Measurements from ENCODE around the gene LARGE1. TPM values are rescaled to one million over a fixed set of nuclear protein-coding genes. Genes with fewer than 3 reads are reported as not detected.

The LARGE1 gene
- total RNA-seq, 4 donors from 2014 or later = 78.1 to 156 (median 104) TPM

- H3K27ac ChIP-seq = no peak overlapping the region
- H3K36me3 ChIP-seq = no peaks in the 10 kb centered on the region
- no peak for DNase-seq
- TF ChIP-seq POLR2A (IDR thresholded peaks at IDR 0.05) = no peak
- no peak for TF ChIP-seq CTCF (IDR thresholded peaks at IDR 0.05)
- H3K4me1 ChIP-seq = peaks cover 0 to 5% (median 0%) of the 10 kb centered on the region in 4 donors
- no peaks in the 10 kb centered on the region for H3K9me3 ChIP-seq
- H3K27me3 ChIP-seq = no peaks in the 10 kb centered on the region
- H3K4me3 ChIP-seq = no peak overlapping the region
These were observed 92.0 kb downstream of the LARGE1 start for GRCh38 chr22:33828302-33828701.

- Histone ChIP-seq H3K4me1 (peaks cover 0 to 5% (median 0%) of the 10 kb centered on the region in 4 donors), H3K4me3 (no peak overlapping the region), H3K27ac (no peak overlapping the region)
These were observed 94.5 kb downstream of the LARGE1 start for GRCh38 chr22:33825761-33826160.

GRCh38 chr22:33823552-33823951 lies 96.7 kb downstream of the LARGE1 start:
- Histone ChIP-seq H3K27ac (peak overlapping the region in 1 of 4 donors; percentile 1), H3K4me3 (no peak overlapping the region), H3K9me3 (no peaks in the 10 kb centered on the region), H3K27me3 (no peaks in the 10 kb centered on the region), H3K4me1 (peaks cover 0 to 5% (median 0%) of the 10 kb centered on the region in 4 donors), H3K36me3 (no peaks in the 10 kb centered on the region)
- DNase-seq = no peak
- TF ChIP-seq CTCF (IDR thresholded peaks at IDR 0.05) (no peak), POLR2A (IDR thresholded peaks at IDR 0.05) (no peak)

More at GRCh38 chr22:33825761-33826160, 94.5 kb downstream of the LARGE1 start:
- Histone ChIP-seq H3K36me3 (no peaks in the 10 kb centered on the region), H3K9me3 (no peaks in the 10 kb centered on the region), H3K27me3 (no peaks in the 10 kb centered on the region)
- TF ChIP-seq POLR2A (IDR thresholded peaks at IDR 0.05) (no peak), CTCF (IDR thresholded peaks at IDR 0.05) (no peak)
- no peak for DNase-seq

- DNase-seq = no peak
- H3K4me3 ChIP-seq = no peak overlapping the region
- H3K9me3 ChIP-seq = no peaks in the 10 kb centered on the region
- TF ChIP-seq CTCF (IDR thresholded peaks at IDR 0.05) (no peak), POLR2A (IDR thresholded peaks at IDR 0.05) (no peak)
- no peaks in the 10 kb centered on the region for H3K36me3 ChIP-seq
- no peak overlapping the region for H3K27ac ChIP-seq
- peaks cover 0 to 5% (median 0%) of the 10 kb centered on the region in 4 donors for H3K4me1 ChIP-seq
- no peaks in the 10 kb centered on the region for H3K27me3 ChIP-seq
These were observed 99.0 kb downstream of the LARGE1 start for GRCh38 chr22:33821290-33821689.

- DNase-seq = no peak
- TF ChIP-seq CTCF (IDR thresholded peaks at IDR 0.05) (no peak), POLR2A (IDR thresholded peaks at IDR 0.05) (no peak)
- H3K9me3 ChIP-seq = no peaks in the 10 kb centered on the region
These were observed 100.5 kb downstream of the LARGE1 start for GRCh38 chr22:33819743-33820142.

More at GRCh38 chr22:33819743-33820142, 100.5 kb downstream of the LARGE1 start:
- no peak overlapping the region for H3K4me3 ChIP-seq
- peaks cover 0 to 5% (median 0%) of the 10 kb centered on the region in 4 donors for H3K4me1 ChIP-seq
- H3K36me3 ChIP-seq = no peaks in the 10 kb centered on the region
- no peak overlapping the region for H3K27ac ChIP-seq
- H3K27me3 ChIP-seq = no peaks in the 10 kb centered on the region

Measured in Peyer's patch (tissue), 4 donors.